CD8-positive, alpha-beta memory T cell (primary cell): ENCODE data around the gene ALDH7A1. TPM values are rescaled to one million over a fixed set of nuclear protein-coding genes. Genes with fewer than 3 reads are reported as not detected.

Experiments used
- CTCF ChIA-PET: fragments of 350-600 bp; sonication (Branson Sonifier 250); formaldehyde crosslinking; loops from one replicate; lab custom pipeline; 2021; ENCODE audit warnings: antibody characterized with exemption; lab: Charles Lee
- POLR2A ChIA-PET: fragments of 350-600 bp; sonication (Branson Sonifier 250); formaldehyde crosslinking; loops from one replicate; lab custom pipeline; 2021; ENCODE audit warnings: antibody characterized with exemption; lab: Charles Lee
- DNase-seq, 5 donors: peaks; one replicate each; pipeline versions ENCODE4 v3.0.0 to v3.0.0-alpha.2; 2020 to 2022; ENCODE audit warnings: mixed read lengths in 1 of 5
- H3K27ac ChIP-seq: one replicate; pipeline ENCODE4 v1.7.0; 2013; ENCODE audit warnings: low read depth, mild to moderate bottlenecking, low read length, moderate library complexity
- H3K27me3 ChIP-seq: 2 replicates; pipeline ENCODE4 v1.7.0; 2013; ENCODE audit warnings: low read length, mild to moderate bottlenecking; ENCODE audit not compliant: insufficient read depth, poor library complexity, severe bottlenecking
- H3K36me3 ChIP-seq: 2 replicates; pipeline ENCODE4 v1.7.0; 2013; ENCODE audit warnings: mild to moderate bottlenecking, low read length, moderate library complexity; ENCODE audit not compliant: insufficient read depth
- H3K4me1 ChIP-seq: 2 replicates; pipeline ENCODE4 v1.7.0; 2013; ENCODE audit warnings: mild to moderate bottlenecking, low read length, moderate library complexity; ENCODE audit not compliant: insufficient read depth
- H3K4me3 ChIP-seq: 2 replicates; pipeline ENCODE4 v1.7.0; 2013; ENCODE audit warnings: mild to moderate bottlenecking, low read length
- H3K9me3 ChIP-seq: 2 replicates; pipeline ENCODE4 v1.7.0; 2013; ENCODE audit warnings: mild to moderate bottlenecking, low read length
- H3K27ac Mint-ChIP-seq, 8 donors: one replicate each; pipeline ENCODE4 v1.8.0; 2020 to 2021; ENCODE audit warnings: mixed read lengths in 8 of 8, mild to moderate bottlenecking in 6 of 8, inconsistent platforms in 3 of 8, moderate library complexity in 3 of 8
- H3K27me3 Mint-ChIP-seq, 2 donors: one replicate each; pipeline ENCODE4 v1.8.0; 2020 to 2021; ENCODE audit warnings: mixed read lengths in 2 of 2, mild to moderate bottlenecking in 1 of 2, moderate library complexity in 1 of 2
- H3K36me3 Mint-ChIP-seq, 3 donors: one replicate each; pipeline ENCODE4 v1.8.0; 2020 to 2021; ENCODE audit warnings: mixed read lengths in 3 of 3, inconsistent platforms in 1 of 3, mild to moderate bottlenecking in 1 of 3
- H3K4me1 Mint-ChIP-seq, 3 donors: one replicate each; pipeline ENCODE4 v1.8.0; 2020 to 2021; ENCODE audit warnings: mixed read lengths in 3 of 3, inconsistent platforms in 1 of 3, mild to moderate bottlenecking in 1 of 3
- H3K4me3 Mint-ChIP-seq, 7 donors: one replicate each; pipeline ENCODE4 v1.8.0; 2020 to 2021; ENCODE audit warnings: mixed read lengths in 7 of 7, mild to moderate bottlenecking in 6 of 7, moderate library complexity in 4 of 7, inconsistent platforms in 2 of 7
- H3K9me3 Mint-ChIP-seq, 5 donors: one replicate each; pipeline ENCODE4 v1.8.0; 2020 to 2022; ENCODE audit warnings: mixed read lengths in 5 of 5, mild to moderate bottlenecking in 3 of 5, moderate library complexity in 2 of 5, inconsistent platforms in 1 of 5
- polyA plus RNA-seq: library from polyadenylated mRNA; unstranded; fragments of 300-500 nt; fragmentation: Illumina TruSeq; gene quantifications from one replicate; pipeline ENCODE4 v1.2.3, GENCODE V29; 2021
- total RNA-seq, 2 experiments: library from RNA; stranded (reverse); gene quantifications; one replicate each; pipeline ENCODE4 v1.2.3, GENCODE V29; 2021

The ALDH7A1 gene
- total and polyA plus RNA-seq, 3 experiments from 2014 or later = 3.3 to 5.2 (median 4.4) TPM

GRCh38 chr5:126509339-126509738 is 85.7 kb downstream of the ALDH7A1 start:
- DNase-seq = no peak
- peak overlapping the region in 6 of 8 donors; percentile 80 to 99 (median 90) for H3K27ac Mint-ChIP-seq

GRCh38 chr5:126508962-126509279 is 86.1 kb downstream of the ALDH7A1 start:
- CTCF ChIA-PET = interaction anchor here (1.1 kb wide), 1 partner anchor 9 kb away, joined by 7 read pairs; no protein-coding TSS in a partner anchor
- no peaks in the 10 kb centered on the region for H3K9me3 Mint-ChIP-seq
- Histone ChIP-seq H3K4me3 (peak overlapping the region; percentile 27), H3K9me3 (no peaks in the 10 kb centered on the region), H3K27ac (no peak overlapping the region), H3K36me3 (no peaks in the 10 kb centered on the region), H3K27me3 (no peaks in the 10 kb centered on the region), H3K4me1 (peaks cover 26% of the 10 kb centered on the region)
- peaks cover 27 to 31% (median 28%) of the 10 kb centered on the region in 3 donors for H3K4me1 Mint-ChIP-seq
- peaks cover 0 to 4% (median 0%) of the 10 kb centered on the region in 3 donors for H3K36me3 Mint-ChIP-seq
- no peaks in the 10 kb centered on the region for H3K27me3 Mint-ChIP-seq
- POLR2A ChIA-PET = no interaction called here
- peak overlapping the region; percentile 6 to 99 (median 88) for H3K27ac Mint-ChIP-seq
- peak overlapping the region; percentile 58 to 90 (median 81) for H3K4me3 Mint-ChIP-seq
- no peak for DNase-seq

More at GRCh38 chr5:126509339-126509738, 85.7 kb downstream of the ALDH7A1 start:
- ChIA-PET POLR2A (no interaction called here), CTCF (interaction anchor here (1.1 kb wide), 1 partner anchor 9 kb away, joined by 7 read pairs; no protein-coding TSS in a partner anchor)
- no peak overlapping the region for H3K27ac ChIP-seq
- H3K36me3 ChIP-seq = no peaks in the 10 kb centered on the region
- H3K4me3 ChIP-seq = no peak overlapping the region
- H3K4me3 Mint-ChIP-seq = peak overlapping the region in 4 of 7 donors; percentile 58 to 81 (median 80)
- no peaks in the 10 kb centered on the region for H3K27me3 ChIP-seq
- H3K4me1 ChIP-seq = peaks cover 26% of the 10 kb centered on the region
- peaks cover 0 to 4% (median 0%) of the 10 kb centered on the region in 3 donors for H3K36me3 Mint-ChIP-seq
- no peaks in the 10 kb centered on the region for H3K9me3 ChIP-seq
- H3K27me3 Mint-ChIP-seq = no peaks in the 10 kb centered on the region
- H3K9me3 Mint-ChIP-seq = no peaks in the 10 kb centered on the region
- H3K4me1 Mint-ChIP-seq = peaks cover 24 to 30% (median 28%) of the 10 kb centered on the region in 3 donors

- Mint-ChIP-seq H3K36me3 (peaks cover 0 to 4% (median 0%) of the 10 kb centered on the region in 3 donors), H3K9me3 (no peaks in the 10 kb centered on the region), H3K4me1 (peaks cover 28 to 36% (median 29%) of the 10 kb centered on the region in 3 donors), H3K4me3 (peak overlapping the region; percentile 58 to 90 (median 81)), H3K27ac (peak overlapping the region; percentile 6 to 99 (median 88)), H3K27me3 (no peaks in the 10 kb centered on the region)
- Histone ChIP-seq H3K4me1 (peaks cover 26% of the 10 kb centered on the region), H3K9me3 (no peaks in the 10 kb centered on the region), H3K36me3 (no peaks in the 10 kb centered on the region), H3K4me3 (peak overlapping the region; percentile 27), H3K27me3 (no peaks in the 10 kb centered on the region), H3K27ac (no peak overlapping the region)
- ChIA-PET POLR2A (no interaction called here), CTCF (interaction anchor here (1.1 kb wide), 1 partner anchor 8 kb away, joined by 7 read pairs; no protein-coding TSS in a partner anchor)
- DNase-seq = peak in 2 of 5 donors; percentile 26 to 39
Observed at GRCh38 chr5:126508251-126508961, 86.6 kb downstream of the ALDH7A1 start.

- no peaks in the 10 kb centered on the region for H3K9me3 ChIP-seq
- H3K27me3 ChIP-seq = no peaks in the 10 kb centered on the region
- H3K27ac Mint-ChIP-seq = peak overlapping the region in 5 of 8 donors; percentile 9 to 68 (median 45)
- DNase-seq = no peak
- H3K4me1 ChIP-seq = peaks cover 26% of the 10 kb centered on the region
- no peak overlapping the region for H3K4me3 ChIP-seq
- H3K36me3 ChIP-seq = no peaks in the 10 kb centered on the region
- ChIA-PET CTCF (no interaction called here), POLR2A (no interaction called here)
- H3K4me1 Mint-ChIP-seq = peaks cover 28 to 37% (median 29%) of the 10 kb centered on the region in 3 donors
- H3K27me3 Mint-ChIP-seq = no peaks in the 10 kb centered on the region
- peaks cover 0 to 4% (median 0%) of the 10 kb centered on the region in 3 donors for H3K36me3 Mint-ChIP-seq
- no peaks in the 10 kb centered on the region for H3K9me3 Mint-ChIP-seq
- no peak overlapping the region for H3K4me3 Mint-ChIP-seq
- H3K27ac ChIP-seq = no peak overlapping the region
Observed at GRCh38 chr5:126506079-126506478, 88.9 kb downstream of the ALDH7A1 start.

- Mint-ChIP-seq H3K27ac (peak overlapping the region; percentile 24 to 92 (median 78)), H3K36me3 (peaks cover 0 to 4% (median 0%) of the 10 kb centered on the region in 3 donors), H3K27me3 (no peaks in the 10 kb centered on the region), H3K9me3 (no peaks in the 10 kb centered on the region), H3K4me1 (peaks cover 17 to 36% (median 23%) of the 10 kb centered on the region in 3 donors), H3K4me3 (peak overlapping the region in 2 of 7 donors; percentile 38 to 39)
- Histone ChIP-seq H3K27me3 (no peaks in the 10 kb centered on the region), H3K9me3 (no peaks in the 10 kb centered on the region), H3K27ac (no peak overlapping the region), H3K36me3 (no peaks in the 10 kb centered on the region), H3K4me1 (peaks cover 24% of the 10 kb centered on the region), H3K4me3 (no peak overlapping the region)
- CTCF ChIA-PET = no interaction called here
- DNase-seq = peak in 3 of 5 donors; percentile 14 to 41 (median 24)
- POLR2A ChIA-PET = no interaction called here
Observed at GRCh38 chr5:126503602-126504104, 91.4 kb downstream of the ALDH7A1 start.

GRCh38 chr5:126501448-126501847 is 93.6 kb downstream of the ALDH7A1 start:
- H3K36me3 ChIP-seq = no peaks in the 10 kb centered on the region
- H3K4me1 ChIP-seq = peaks cover 11% of the 10 kb centered on the region
- Mint-ChIP-seq H3K9me3 (no peaks in the 10 kb centered on the region), H3K27ac (no peak overlapping the region), H3K36me3 (no peaks in the 10 kb centered on the region), H3K4me1 (peaks cover 6 to 22% (median 13%) of the 10 kb centered on the region in 3 donors), H3K4me3 (no peak overlapping the region), H3K27me3 (no peaks in the 10 kb centered on the region)
- no peaks in the 10 kb centered on the region for H3K27me3 ChIP-seq
- no peak overlapping the region for H3K4me3 ChIP-seq
- DNase-seq = no peak
- ChIA-PET POLR2A (no interaction called here), CTCF (interaction anchor here (1.3 to 3.0 kb wide), 3 partner anchors 13 to 38 kb away, joined by 3 to 14 read pairs (median 3); no protein-coding TSS in a partner anchor)
- no peak overlapping the region for H3K27ac ChIP-seq
- no peaks in the 10 kb centered on the region for H3K9me3 ChIP-seq

GRCh38 chr5:126499853-126500342 is 95.1 kb downstream of the ALDH7A1 start:
- no peaks in the 10 kb centered on the region for H3K36me3 Mint-ChIP-seq
- H3K27me3 ChIP-seq = no peaks in the 10 kb centered on the region
- H3K9me3 Mint-ChIP-seq = no peaks in the 10 kb centered on the region
- H3K27ac Mint-ChIP-seq = peak overlapping the region in 6 of 8 donors; percentile 8 to 80 (median 59)
- CTCF ChIA-PET = interaction anchor here (0.7 to 3.0 kb wide), 21 partner anchors 9 to 162 kb away, joined by 3 to 14 read pairs (median 4); no protein-coding TSS in a partner anchor
- peaks cover 6 to 22% (median 13%) of the 10 kb centered on the region in 3 donors for H3K4me1 Mint-ChIP-seq
- no peak overlapping the region for H3K4me3 ChIP-seq
- H3K4me3 Mint-ChIP-seq = no peak overlapping the region
- H3K27me3 Mint-ChIP-seq = no peaks in the 10 kb centered on the region
- H3K27ac ChIP-seq = no peak overlapping the region
- no peaks in the 10 kb centered on the region for H3K36me3 ChIP-seq
- POLR2A ChIA-PET = no interaction called here
- H3K9me3 ChIP-seq = no peaks in the 10 kb centered on the region
- H3K4me1 ChIP-seq = peaks cover 11% of the 10 kb centered on the region
- peak in 4 of 5 donors; percentile 5 to 67 (median 51) for DNase-seq
